ENCODE data around the gene FOXP1.

- TF ChIP-seq CTCF (IDR thresholded peaks at IDR 0.05; ENCODE audit: low read depth, low read length, missing input control) (no peak), JUND (IDR thresholded peaks at IDR 0.05) (no peak), SP1 (IDR thresholded peaks at IDR 0.05) (no peak), MAX (IDR thresholded peaks at IDR 0.05) (no peak), ZBTB33 (IDR thresholded peaks at IDR 0.05) (no peak), HNF4A (conservative IDR thresholded peaks at IDR 0.05) (peak in 1 of 2 donors; percentile 54), YY1 (IDR thresholded peaks at IDR 0.05) (no peak), TAF1 (conservative IDR thresholded peaks at IDR 0.05) (no peak), NR2F2 (IDR thresholded peaks at IDR 0.05) (no peak), ATF3 (IDR thresholded peaks at IDR 0.05) (no peak)
Observed at GRCh38 chr3:71399478-71399877, 184.1 kb downstream of the FOXP1 start.
